ENCODE results near the gene PHPT1.

PHPT1 gene

GRCh38 chr9:136849960-136850865 lies 1.0 kb downstream of the PHPT1 start:
- DNase-seq = no peak

GRCh38 chr9:136850866-136851775 lies 1.9 kb downstream of the PHPT1 start:
- no peak for DNase-seq

- DNase-seq = no peak
Observed at GRCh38 chr9:136851941-136852663, 2.9 kb downstream of the PHPT1 start, which contains the start of gene MAMDC4. TSS of gene MAMDC4 (plus strand) at chr9:136852346. CDS start at chr9:136852417, 71 bp downstream.

- no peak for DNase-seq
Observed at GRCh38 chr9:136852664-136853595, 3.7 kb downstream of the PHPT1 start.

- no peak for DNase-seq
Observed at GRCh38 chr9:136853596-136854112, 4.4 kb downstream of the PHPT1 start.

GRCh38 chr9:136854113-136854841 lies 5.1 kb downstream of the PHPT1 start:
- DNase-seq = no peak

- no peak for DNase-seq
Observed at GRCh38 chr9:136854842-136855460, 5.7 kb downstream of the PHPT1 start.

GRCh38 chr9:136855461-136856078 lies 6.4 kb downstream of the PHPT1 start:
- DNase-seq = no peak

- DNase-seq = no peak
Observed at GRCh38 chr9:136856079-136856476, 6.9 kb downstream of the PHPT1 start.

GRCh38 chr9:136856541-136857141 lies 7.4 kb downstream of the PHPT1 start:
- DNase-seq = no peak

- no peak for DNase-seq
Observed at GRCh38 chr9:136857166-136857565, 8.0 kb downstream of the PHPT1 start.

- no peak for DNase-seq
Observed at GRCh38 chr9:136857581-136858412, 8.6 kb downstream of the PHPT1 start.

- no peak for DNase-seq
Observed at GRCh38 chr9:136858452-136858843, 9.2 kb downstream of the PHPT1 start.

GRCh38 chr9:136858844-136859757 lies 9.9 kb downstream of the PHPT1 start:
- no peak for DNase-seq

- DNase-seq = no peak
Observed at GRCh38 chr9:136860529-136860928, 11.3 kb downstream of the PHPT1 start.

- DNase-seq = no peak
Observed at GRCh38 chr9:136860933-136861873, 12.0 kb downstream of the PHPT1 start.

All from fibroblast of skin of right biceps (primary cell).